WI38 (cell line): ENCODE data around the gene OXSR1.

ENCODE experiments used
- H3K4me3 ChIP-seq: 2 replicates; pipeline ENCODE4 v1.5.1; 2011; ENCODE audit warnings: low read depth, mild to moderate bottlenecking, control low read depth, low read length
- CTCF ChIP-seq: IDR thresholded peaks from 2 replicates; pipeline ENCODE4 v1.5.1; 2012; ENCODE audit warnings: low read depth, mild to moderate bottlenecking, control low read depth, low read length

OXSR1 gene

GRCh38 chr3:38297537-38297936, 132.2 kb downstream of the OXSR1 start:
- H3K4me3 ChIP-seq, result no peak overlapping the region
- no peak for TF ChIP-seq CTCF

- no peak overlapping the region for H3K4me3 ChIP-seq
- TF ChIP-seq CTCF, result peak; percentile 24; the same call in 1 of the 2 replicates
These were observed 132.8 kb downstream of the OXSR1 start for GRCh38 chr3:38297947-38298711.
